Measurements from ENCODE around the gene MCF2L. TPM values are rescaled to one million over a fixed set of nuclear protein-coding genes. Genes with fewer than 3 reads are reported as not detected.

MCF2L gene
- total and polyA plus RNA-seq, 10 of the 15 experiments (the other 5 are each of a cell fraction or from before 2014, with no cell fraction given), result 0.06 to 1.1 (median 0.21) TPM; not detected in 2

GRCh38 chr13:112952759-112953551 is 16.1 kb upstream of the MCF2L start:
- in situ Hi-C loops (cut with MboI) (no loop called here), intact Hi-C loops (cut with micrococcal nuclease; ENCODE audit: unreplicated experiment) (no loop called here)
- 24% methylated on average over 17 of the region's 17 CpGs for WGBS (ENCODE audit: insufficient coverage, insufficient replicate concordance, low lambda C conversion rate, missing lambda C conversion rate)
- H3K4me3 ChIP-seq, result no peak overlapping the region
- ChIA-PET RAD21 (ENCODE audit: unreplicated experiment) (no interaction called here), SMC1A (ENCODE audit: uncharacterized antibody, unreplicated experiment) (no interaction called here), POLR2A (no interaction called here), CTCF (no interaction called here)
- DNase-seq (ENCODE audit: low read depth, low spot score), result no peak
- ATAC-seq, result no peak
- no peak overlapping the region for H3K27ac ChIP-seq (ENCODE audit: control insufficient read depth, insufficient read depth)
- no peak for TF ChIP-seq CHD4 (IDR thresholded peaks at IDR 0.05)
- no peak overlapping the region for H3K4me2 ChIP-seq (ENCODE audit: control insufficient read depth, insufficient read depth)
- H3K27me3 ChIP-seq (replicated peaks in 1 of 2; ENCODE audit: control insufficient read depth in 2 of 2, insufficient read depth in 2 of 2, low read length in 1 of 2), result no peaks in the 10 kb centered on the region
- no peaks in the 10 kb centered on the region for H3K79me2 ChIP-seq (ENCODE audit: control insufficient read depth, insufficient read depth, low read length)
- no peak overlapping the region for H3K9ac ChIP-seq (ENCODE audit: control insufficient read depth, insufficient read depth, low read length)
- no TSS peak for BruUV-seq (replicated peaks)
- no peak for FAIRE-seq
- no peaks in the 10 kb centered on the region for H3K9me3 ChIP-seq (replicated peaks; ENCODE audit: control insufficient read depth, insufficient read depth, low read length)
- H2AFZ ChIP-seq (ENCODE audit: control insufficient read depth, low read depth, low read length), result no peak overlapping the region
- H4K20me1 ChIP-seq (ENCODE audit: control insufficient read depth, insufficient read depth), result no peaks in the 10 kb centered on the region
- no peaks in the 10 kb centered on the region for H3K4me1 ChIP-seq (ENCODE audit: control insufficient read depth, insufficient read depth, low read length)
- no peaks in the 10 kb centered on the region for H3K36me3 ChIP-seq (ENCODE audit: control insufficient read depth in 2 of 2, insufficient read depth in 2 of 2, low read length in 1 of 2)

GRCh38 chr13:112953591-112954487 is 15.2 kb upstream of the MCF2L start:
- no peak overlapping the region for H3K9ac ChIP-seq (ENCODE audit: control insufficient read depth, insufficient read depth, low read length)
- intact Hi-C loops (cut with micrococcal nuclease; ENCODE audit: unreplicated experiment) (no loop called here), in situ Hi-C loops (cut with MboI) (no loop called here)
- POLR2A ChIA-PET, result no interaction called here
- 30% methylated on average over 17 of the region's 17 CpGs for WGBS (ENCODE audit: insufficient coverage, insufficient replicate concordance, low lambda C conversion rate, missing lambda C conversion rate)
- CTCF ChIA-PET, result no interaction called here
- no peak overlapping the region for H3K27ac ChIP-seq (ENCODE audit: control insufficient read depth, insufficient read depth)
- H3K9me3 ChIP-seq (replicated peaks; ENCODE audit: control insufficient read depth, insufficient read depth, low read length), result no peaks in the 10 kb centered on the region
- DNase-seq (ENCODE audit: low read depth, low spot score) (no peak), ATAC-seq (no peak), FAIRE-seq (no peak)
- no peaks in the 10 kb centered on the region for H3K79me2 ChIP-seq (ENCODE audit: control insufficient read depth, insufficient read depth, low read length)
- no peaks in the 10 kb centered on the region for H3K36me3 ChIP-seq (ENCODE audit: control insufficient read depth in 2 of 2, insufficient read depth in 2 of 2, low read length in 1 of 2)
- H4K20me1 ChIP-seq (ENCODE audit: control insufficient read depth, insufficient read depth), result no peaks in the 10 kb centered on the region
- TF ChIP-seq SREBF1 (IDR thresholded peaks at IDR 0.05; ENCODE audit: low read length) (no peak), SMAD5 (IDR thresholded peaks at IDR 0.05; ENCODE audit: low read depth) (no peak), BCL3 (IDR thresholded peaks at IDR 0.05; ENCODE audit: borderline replicate concordance, insufficient read depth, low read depth, low read length, poor library complexity, severe bottlenecking) (no peak), ZBED1 (IDR thresholded peaks at IDR 0.05; ENCODE audit: borderline replicate concordance) (no peak), CHD2 (IDR thresholded peaks at IDR 0.05; ENCODE audit: borderline replicate concordance, low read depth, low read length) (no peak), REST (IDR thresholded peaks at IDR 0.05; ENCODE audit: low read depth, low read length) (no peak), PAX8 (IDR thresholded peaks at IDR 0.05) (no peak), HCFC1 (IDR thresholded peaks at IDR 0.05; ENCODE audit: low read length) (no peak)
- no peak overlapping the region for H2AFZ ChIP-seq (ENCODE audit: control insufficient read depth, low read depth, low read length)
- BruUV-seq (replicated peaks), result no TSS peak
- no peak overlapping the region for H3K4me2 ChIP-seq (ENCODE audit: control insufficient read depth, insufficient read depth)
- RAD21 ChIA-PET (ENCODE audit: unreplicated experiment), result no interaction called here
- SMC1A ChIA-PET (ENCODE audit: uncharacterized antibody, unreplicated experiment), result no interaction called here
- no peaks in the 10 kb centered on the region for H3K4me1 ChIP-seq (ENCODE audit: control insufficient read depth, insufficient read depth, low read length)
- no peak overlapping the region for H3K4me3 ChIP-seq
- H3K27me3 ChIP-seq (replicated peaks in 1 of 2; ENCODE audit: control insufficient read depth in 2 of 2, insufficient read depth in 2 of 2, low read length in 1 of 2), result no peaks in the 10 kb centered on the region; a peak in 1 of 4 replicates
